SK-N-MC (cell line): ENCODE data around the gene CACNB1.

Experiments used
- EZH2 ChIP-seq: fragments of 200-600 bp; sonication (generic); IDR thresholded peaks from one replicate; pipeline ENCODE4 v1.6.1; 2017; ENCODE audit warnings: antibody characterized with exemption
- FOXP2 ChIP-seq: optimal IDR thresholded peaks from 2 replicates; pipeline ENCODE3; 2011; ENCODE audit warnings: mild to moderate bottlenecking, moderate library complexity; ENCODE audit not compliant: insufficient read depth; ENCODE audit errors: extremely low read length, control extremely low read depth
- POLR2AphosphoS5 ChIP-seq: IDR thresholded peaks from 2 replicates; pipeline ENCODE4 v1.6.1; 2012; ENCODE audit warnings: mild to moderate bottlenecking, low read depth, low read length, borderline replicate concordance

DNA sequence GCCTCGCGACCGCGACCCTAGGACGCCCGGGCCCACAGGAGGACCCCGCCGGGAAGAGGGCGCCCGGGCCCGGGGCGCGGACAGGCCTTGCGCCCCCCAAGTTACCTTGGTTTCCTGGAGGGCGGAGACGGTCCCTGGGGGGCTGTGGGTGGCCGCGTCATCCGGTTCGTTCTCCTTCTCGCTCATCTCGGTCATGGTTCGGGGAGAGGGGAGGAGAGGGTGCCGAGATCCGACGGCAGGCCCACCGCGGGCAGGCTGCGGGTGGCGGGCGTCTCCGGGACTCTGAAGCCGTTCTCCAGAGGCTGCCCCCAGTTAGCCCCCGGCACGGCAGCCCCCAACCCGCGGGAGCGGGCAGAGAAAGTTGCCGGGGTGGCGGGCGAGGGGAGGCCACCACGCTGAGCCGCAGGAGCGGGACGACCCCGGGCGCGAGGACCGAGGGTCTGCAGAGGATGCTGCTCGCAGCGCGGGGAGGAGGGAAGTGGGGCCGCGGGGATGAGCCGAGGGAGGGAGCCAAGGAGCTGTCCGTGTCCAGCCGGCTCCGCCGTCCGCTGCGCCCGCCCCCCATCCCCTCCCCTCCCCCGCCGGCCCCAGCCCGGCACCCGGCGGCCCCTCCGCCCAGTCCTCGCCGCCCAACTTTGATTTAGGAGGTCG lies 28.0 kb upstream of the CACNB1 start, which contains the start of gene STAC2:
- TF ChIP-seq POLR2AphosphoS5 (no peak), EZH2 (no peak), FOXP2 (no peak)
